Measurements from ENCODE around the gene TRIM13.

- TF ChIP-seq POLR2A (IDR thresholded peaks at IDR 0.05; ENCODE audit: low read length) (no peak), GATA1 (IDR thresholded peaks at IDR 0.05; ENCODE audit: low read depth, low read length) (no peak)
These were observed 29.4 kb upstream of the TRIM13 start for GRCh38 chr13:49967456-49967855.
